Raji (cell line): ENCODE measurements around the gene DISC1.

Experiments used
- POLR2A ChIP-seq: IDR thresholded peaks from 2 replicates; pipeline ENCODE4 v1.6.1; 2011; ENCODE audit warnings: low read depth, low read length, control low read depth; ENCODE audit not compliant: insufficient read depth

The DISC1 gene

DNA sequence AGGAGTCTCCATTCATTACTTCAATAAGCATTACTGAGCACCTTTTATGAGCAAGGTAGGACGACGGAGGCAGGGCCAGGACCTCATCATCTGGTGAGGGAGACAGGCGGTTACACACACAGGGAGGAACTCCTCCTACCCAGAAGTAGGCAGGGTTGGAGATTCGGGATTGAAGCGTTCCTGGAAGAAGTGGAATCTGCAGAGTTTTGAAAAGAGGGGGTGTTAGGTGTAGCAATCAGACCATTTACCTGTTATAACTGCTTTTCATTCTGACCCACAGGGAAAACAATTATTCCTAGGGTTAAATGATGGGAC is 392.4 kb downstream of the DISC1 start:
- no peak for TF ChIP-seq POLR2A

DNA sequence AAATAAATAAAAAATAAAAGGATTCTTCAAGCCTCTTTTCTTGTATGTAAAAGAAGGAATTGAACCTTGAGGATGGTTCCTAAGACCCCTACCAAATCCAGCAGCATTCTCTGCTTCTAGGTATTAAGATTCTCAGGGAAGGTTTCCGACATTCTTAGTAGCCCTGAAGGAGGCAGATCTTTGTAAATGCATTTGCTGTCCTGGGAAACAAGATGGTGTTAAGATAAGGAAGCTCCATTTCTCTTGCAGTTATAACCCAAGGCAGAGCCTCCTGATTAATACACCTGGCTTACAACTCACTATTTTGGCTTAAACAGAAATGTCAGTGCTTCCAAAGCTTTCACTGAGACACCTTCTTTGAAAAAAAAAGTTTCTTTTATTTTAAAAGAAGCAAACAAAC is 393.8 kb downstream of the DISC1 start:
- TF ChIP-seq POLR2A = no peak

DNA sequence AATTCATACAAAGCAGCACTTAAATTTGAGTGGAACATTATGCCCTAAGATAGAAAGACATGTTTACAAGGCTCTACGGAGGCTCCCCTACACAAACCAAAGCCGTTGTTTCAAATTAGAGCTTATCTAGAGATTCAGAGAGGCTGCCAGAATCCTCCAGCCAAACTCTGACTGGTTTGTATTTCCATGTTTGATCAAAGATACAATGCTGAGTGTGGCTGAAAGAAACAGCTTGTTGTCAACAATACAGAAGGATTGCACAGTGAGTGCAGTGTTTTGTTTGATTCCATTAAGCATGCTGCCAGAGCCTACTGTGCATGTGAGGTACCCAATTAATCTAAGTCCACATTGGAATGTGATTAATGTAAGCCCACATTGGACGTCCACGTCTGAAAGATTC is 402.7 kb downstream of the DISC1 start:
- no peak for TF ChIP-seq POLR2A

DNA sequence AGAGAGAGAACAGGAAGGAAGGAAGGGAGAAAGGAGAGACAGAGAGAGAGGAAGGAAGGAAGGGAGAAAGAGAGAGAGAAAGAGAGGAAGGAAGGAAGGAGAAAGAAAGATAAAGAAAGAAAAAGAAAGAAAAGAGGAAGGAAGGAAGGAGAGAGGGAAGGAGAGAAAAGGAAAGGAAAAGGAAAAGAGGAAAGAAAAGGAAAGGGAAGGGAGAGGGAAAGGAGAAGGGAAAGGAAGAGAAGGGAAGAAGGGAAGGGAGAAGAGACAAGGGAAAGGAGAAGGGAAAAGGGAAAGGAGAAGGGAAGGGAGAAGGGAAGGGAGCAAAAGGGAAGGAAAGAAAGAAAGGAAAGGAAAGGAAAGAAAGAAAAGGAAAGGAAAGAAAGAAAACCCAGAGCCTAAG is 404.6 kb downstream of the DISC1 start:
- TF ChIP-seq POLR2A = no peak

DNA sequence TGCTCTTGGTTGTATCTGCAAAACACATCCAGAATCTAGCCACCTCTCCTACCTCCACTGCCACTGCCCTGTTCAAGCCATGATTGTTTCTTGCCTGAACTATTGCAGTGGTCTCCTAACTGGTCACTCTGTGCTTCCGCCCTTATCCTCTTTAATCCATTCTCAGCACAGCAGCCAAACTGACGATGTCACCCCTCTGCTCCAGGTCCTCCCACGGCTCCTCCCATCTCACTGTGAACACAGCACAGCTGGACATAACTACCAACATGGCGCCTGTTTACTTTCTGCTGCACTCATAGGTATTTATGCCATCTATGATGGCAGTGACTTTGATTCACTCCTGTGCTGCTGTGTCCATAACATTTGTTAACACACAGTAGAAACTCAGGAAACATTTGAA is 406.7 kb downstream of the DISC1 start:
- no peak for TF ChIP-seq POLR2A

DNA sequence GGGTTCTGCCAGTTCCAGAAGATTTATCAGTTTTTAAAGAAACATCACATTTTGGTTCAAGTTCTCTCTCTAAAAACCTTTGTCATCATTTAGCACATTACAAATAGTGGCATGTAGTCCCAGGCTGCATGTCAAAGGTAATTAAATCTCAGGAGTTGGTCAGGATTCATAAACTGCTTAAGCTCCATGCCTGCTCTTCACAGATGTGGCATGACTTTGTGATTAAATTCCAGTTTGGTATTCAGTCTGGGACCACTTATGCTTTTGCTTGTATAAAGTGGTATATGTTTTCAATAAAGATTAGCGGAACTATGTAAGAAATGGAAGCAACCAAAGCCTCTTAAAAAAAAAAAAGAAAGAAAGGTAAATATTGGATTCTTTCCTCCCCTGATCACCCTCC is 408.0 kb downstream of the DISC1 start:
- TF ChIP-seq POLR2A = no peak

DNA sequence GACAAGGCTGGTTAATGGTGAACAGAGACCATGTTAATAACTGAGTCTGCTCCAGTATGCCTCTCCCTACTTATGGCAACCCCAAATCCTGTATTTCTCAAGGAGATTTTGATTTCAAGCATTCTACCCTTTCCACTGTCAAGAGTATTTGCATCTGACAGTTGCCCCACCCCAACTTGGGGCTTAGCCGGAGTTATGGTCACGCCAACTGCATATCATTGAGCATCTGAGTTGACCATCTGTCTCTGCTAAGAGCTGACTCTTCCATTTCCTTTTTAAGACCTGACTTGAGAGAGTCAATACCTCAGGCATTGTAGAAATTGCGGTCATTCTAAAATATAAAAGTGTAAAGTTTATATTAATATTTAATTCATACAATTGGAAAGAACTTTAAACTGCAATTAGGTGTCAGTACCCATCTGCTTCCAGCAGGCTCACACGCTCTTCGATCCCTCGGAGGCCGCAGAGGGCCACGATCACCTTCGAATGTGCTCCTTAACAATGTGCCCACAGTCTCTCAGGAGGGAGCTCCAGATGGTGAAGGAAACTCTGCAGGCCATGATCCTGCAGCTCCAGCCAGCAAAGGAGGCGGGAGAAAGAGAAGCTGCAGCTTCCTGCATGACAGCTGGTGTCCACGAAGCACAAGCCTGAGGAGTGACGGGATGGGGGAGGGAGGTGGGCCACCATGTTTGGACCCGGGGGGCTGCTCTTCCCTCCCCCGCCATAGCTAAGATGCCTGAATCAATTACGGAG is 409.8 kb downstream of the DISC1 start:
- no peak for TF ChIP-seq POLR2A

DNA sequence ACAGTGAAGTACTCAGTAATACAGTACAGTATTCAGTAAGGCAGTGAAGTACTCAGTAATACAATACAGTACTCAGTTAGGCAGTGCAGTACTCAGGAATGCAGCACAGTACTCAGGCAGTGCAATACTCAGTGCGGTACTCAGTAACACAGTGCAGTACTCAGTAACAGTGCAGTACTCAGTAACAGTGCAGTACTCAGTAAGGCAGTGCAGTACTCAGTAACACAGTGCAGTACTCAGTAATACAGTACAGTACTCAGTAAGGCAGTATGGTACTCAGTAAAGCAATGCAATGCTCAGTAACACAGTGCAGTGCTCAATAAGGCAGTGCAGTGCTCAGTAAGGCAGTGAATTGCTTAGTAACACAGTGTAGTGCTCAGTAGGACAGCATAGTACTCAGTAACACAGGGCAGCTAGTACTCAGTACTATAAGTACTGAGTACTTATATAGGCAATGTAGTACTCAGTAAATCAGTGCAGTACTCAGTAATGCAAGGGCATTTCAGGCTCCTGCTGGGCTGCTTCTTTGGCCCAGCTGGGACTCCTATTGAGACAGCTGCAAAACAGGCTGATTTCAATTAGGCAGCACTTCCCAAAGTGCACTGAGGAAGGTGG is 411.3 kb downstream of the DISC1 start:
- TF ChIP-seq POLR2A = no peak

DNA sequence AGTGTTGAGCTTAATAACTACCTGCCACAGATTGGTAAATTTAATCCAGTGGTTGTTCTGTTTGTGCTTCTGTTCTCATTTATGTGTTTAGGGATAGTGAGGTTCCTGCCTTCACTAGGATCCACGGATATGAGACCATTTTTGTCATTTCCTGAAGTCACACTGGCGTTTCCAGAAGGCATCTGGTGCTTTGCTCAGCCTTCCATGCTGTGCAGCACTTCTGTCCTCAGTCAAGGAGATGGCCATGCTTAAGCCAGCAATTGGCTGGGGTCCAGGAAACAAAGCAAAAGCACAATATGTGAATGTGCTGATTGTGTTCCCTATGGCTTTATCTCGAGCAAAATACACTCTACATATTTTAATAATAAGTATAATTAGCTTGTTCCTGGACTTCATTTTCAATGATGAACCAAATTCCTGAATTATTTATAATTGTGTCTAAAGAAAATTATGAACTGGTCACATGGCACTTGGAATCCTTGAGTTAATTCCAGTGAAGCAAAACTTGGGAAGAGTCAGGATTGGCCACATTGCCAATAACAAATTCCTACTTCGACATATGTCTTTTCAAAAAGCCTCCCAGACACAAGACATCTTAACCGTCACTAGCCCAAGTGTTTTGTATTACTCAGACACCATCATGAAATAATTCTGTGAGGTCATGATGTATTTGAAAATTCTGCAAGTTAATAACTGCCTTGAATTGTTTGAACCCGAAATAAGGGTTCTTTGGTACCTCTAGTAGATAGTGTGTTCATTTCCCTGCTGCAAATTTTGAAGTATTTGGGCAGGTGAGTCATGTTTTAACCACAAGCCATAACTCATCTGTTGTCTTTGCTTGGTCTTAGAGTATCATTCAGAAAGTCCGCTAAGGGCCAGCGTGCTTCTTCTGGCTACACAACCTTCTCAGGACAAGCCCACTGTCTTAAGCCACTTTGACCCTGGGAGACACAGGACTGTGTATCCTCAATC is 412.4 kb downstream of the DISC1 start:
- TF ChIP-seq POLR2A = no peak

DNA sequence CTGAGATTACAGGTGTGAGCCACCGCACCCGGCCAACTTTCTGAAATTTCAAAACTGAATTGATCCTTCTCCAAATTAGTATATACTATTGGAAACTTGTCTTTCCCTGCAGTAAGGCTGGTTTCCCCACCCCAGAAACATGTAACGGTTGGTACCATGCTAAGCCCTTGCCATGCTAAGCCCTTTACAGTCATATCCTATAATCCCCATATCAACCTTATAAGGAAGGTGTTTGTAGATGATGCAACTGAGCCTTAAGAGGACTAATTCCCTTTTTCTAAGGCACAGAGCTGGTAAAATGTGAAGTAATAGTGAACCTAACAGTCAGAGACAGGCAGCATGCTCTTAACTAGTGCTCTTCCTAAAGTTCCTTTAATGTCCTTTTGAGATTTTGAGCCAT is 413.7 kb downstream of the DISC1 start:
- TF ChIP-seq POLR2A = no peak

DNA sequence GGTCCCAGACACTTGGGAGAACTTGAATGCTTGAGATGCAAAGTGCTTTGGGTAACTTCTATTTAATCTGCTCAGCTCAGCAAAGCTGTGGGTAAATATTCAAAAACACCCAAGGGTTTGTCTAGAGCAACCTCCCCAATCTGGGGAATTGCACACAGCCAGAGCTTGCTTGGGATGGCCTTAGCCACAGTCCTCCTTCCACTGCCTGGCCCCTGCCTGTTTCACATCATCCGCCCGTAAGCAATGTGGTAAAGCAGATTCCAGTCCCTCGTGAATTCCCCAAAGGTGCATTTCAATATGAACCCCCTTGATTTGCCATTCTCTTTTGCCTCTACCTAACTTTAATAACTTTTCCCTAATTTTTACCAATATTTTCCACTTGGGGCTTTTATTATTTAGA is 418.1 kb downstream of the DISC1 start:
- TF ChIP-seq POLR2A = no peak

DNA sequence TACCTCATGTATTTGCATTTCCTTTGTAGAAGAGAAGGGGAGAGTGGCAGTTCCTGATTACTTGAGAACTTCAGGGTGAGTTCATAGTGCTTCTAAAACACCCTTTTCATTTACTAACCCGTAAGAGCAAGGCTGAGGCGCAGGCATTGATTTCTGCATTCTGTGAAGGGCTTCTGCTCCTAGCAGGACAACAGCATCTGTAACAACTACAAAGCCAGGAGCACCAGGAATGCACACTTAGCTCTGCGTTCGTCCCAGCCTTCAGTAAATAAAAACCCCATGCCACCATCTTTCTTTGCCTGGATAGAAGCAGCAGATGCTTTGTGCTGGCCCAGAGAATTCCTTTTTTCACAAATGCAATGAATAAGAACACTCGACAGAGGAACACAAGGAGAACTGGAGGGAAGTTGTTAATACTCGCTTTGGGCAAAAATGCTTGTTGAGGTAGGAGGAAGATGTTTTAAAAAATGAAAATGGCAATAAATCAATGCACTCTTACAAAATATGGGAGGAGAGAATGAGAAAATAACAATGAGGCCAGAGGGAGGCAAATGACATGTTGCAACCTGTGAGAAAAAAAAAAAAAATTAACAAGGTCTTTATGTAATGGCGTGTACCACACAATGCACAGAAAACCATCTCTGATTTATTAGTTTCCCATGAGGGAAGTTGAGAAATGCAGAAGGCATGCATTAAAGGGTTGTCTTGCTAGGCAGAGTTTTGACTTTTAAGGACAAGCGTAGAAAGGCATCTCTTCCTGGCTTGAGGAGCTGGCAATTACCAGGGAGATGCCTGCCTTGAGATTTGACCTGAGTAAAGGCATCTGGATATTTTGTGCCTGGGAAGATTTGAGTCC is 418.8 kb downstream of the DISC1 start:
- no peak for TF ChIP-seq POLR2A

DNA sequence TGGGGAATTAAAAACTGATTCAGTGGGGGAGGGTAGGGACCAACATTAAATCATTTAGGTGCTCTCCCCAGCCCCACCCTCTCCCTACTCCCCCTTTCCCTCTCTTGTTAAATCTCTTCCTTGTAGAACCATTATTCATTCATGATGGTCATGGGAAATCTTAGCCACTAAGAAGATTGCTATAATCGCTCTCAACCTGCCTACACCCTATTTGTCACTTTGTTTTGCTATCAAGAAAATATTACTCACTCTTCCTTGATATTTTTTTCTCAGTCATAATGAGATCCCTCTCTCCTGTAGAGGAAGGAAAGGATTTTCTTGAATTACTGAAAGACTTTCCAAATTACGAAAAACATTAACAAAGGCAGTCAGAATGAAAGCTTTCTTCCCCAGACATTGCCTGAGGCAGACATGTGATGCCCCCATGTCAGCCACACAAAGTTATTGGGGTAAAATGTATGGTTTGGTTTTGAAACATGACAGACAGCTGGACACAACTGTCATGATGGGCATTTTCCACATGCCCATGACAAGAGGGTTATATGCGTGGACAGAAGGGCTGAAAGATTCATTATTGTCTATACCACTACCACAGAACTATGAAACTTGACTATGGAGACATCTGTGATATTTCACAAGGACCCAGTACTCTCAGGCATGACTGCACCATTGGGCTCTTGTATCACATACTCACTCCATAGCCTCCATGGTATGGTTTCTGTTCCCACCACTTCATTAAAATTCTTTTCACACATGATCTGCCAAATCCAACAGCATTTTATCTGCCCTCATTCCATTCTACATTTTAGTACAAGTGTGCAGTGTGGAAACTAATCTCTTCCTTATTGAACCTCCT is 420.1 kb downstream of the DISC1 start:
- TF ChIP-seq POLR2A = no peak

DNA sequence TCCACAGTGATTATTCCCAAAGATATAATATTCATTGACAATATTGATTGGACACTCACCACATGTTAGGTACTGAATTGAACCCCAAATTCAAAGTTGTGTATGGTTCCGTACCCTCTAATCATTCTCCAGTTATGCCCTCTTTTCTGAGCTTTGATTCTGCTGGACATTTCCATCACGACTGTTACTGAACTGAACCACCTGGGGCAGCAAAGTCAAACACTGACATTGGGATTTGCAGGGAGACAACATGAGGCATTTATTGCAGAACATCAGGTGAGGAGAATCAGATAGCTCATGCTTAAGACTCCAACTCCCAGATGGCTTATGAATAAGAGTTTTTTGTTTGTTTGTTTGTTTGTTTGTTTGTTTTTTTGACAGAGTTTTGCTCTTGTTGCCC is 420.9 kb downstream of the DISC1 start:
- TF ChIP-seq POLR2A = no peak

DNA sequence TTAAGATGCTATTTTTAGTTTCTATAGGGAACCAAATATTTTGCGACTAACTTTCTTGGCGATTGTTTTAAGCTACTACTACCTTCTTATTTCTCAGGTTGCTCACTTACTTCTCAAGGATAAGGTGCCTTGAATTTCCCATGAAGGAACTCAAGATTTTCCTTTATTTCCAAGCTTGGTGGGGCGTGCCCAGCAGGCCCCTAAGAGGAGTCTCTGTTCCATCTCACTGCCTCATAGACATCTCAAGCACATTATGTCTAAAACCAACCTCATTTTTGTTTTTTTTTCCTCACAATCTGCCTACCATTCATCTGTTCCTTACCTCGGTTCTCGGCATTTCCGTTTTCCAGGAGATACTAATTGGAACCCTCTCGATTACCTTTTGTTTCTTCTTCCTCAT is 421.9 kb downstream of the DISC1 start:
- no peak for TF ChIP-seq POLR2A

DNA sequence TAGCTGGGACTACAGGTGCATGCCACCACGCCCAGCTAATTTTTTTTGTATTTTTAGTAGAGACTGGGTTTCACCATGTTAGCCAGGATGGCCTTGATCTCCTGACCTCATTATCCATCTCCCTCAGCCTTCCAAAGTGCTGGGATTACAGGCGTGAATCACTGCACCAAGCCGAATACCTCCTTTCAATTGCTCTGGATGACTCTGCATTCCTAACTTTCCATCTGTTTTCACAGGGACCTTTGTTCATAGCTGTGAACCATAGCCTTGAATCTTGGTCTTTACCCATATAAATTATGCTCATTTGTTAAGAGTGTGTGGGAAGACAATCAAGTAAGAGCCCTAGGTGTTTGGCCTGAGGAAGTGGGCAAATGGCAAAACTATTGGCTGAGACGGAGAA is 422.7 kb downstream of the DISC1 start:
- no peak for TF ChIP-seq POLR2A
